ENCODE results near the gene RAB29. TPM values are rescaled to one million over a fixed set of nuclear protein-coding genes. Genes with fewer than 3 reads are reported as not detected.

Gene RAB29
- total and polyA plus RNA-seq, 9 of the 15 experiments (the other 6 are each of a cell fraction or from before 2014, with no cell fraction given), result 6.3 to 17.6 (median 8.0) TPM

DNA sequence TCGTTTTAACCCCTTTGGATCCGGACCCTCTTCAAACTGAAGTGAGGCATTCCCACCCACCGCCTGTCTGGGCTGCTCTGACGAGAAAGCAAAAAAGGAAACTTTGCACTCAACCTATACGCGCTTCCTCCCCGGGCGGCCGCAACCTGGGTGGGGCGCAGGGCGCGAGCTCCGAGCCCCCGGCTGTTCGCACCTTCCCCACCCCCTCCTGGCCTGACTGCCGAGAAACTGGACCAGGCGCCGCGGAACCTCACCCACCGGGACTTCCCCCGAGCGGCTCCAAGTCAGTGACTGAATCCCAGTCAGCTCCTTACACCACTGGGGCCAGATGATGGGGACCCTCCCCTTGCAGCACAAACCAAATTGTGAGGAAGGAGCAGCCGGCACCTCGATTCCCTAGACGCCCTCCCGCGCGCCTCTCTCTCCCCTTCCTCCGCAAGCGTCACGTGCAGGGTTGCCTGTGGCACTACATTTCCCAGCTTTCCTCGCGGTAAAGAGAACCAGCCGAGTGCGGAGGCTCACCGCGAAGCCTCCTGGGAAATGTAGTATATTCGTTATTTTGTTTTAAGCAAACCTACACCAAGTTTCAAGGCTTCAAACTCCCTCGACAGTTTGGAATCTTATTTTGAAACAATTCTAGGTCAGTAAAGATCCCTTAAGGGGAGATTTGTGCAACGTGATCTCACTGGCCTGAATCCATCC, at the start of gene RAB29 (continued):
- TF ChIP-seq SREBF2 (CRISPR knock-in tag; IDR thresholded peaks at IDR 0.05) (no peak), PPARD (CRISPR knock-in tag; IDR thresholded peaks at IDR 0.05) (no peak), PRMT5 (CRISPR knock-in tag; IDR thresholded peaks at IDR 0.05) (no peak), SMAD1 (IDR thresholded peaks at IDR 0.05; ENCODE audit: low read depth, low read length, partially characterized antibody) (no peak), EZH2 (IDR thresholded peaks at IDR 0.05; ENCODE audit: borderline replicate concordance, low read depth, low read length) (no peak), E2F3 (CRISPR knock-in tag; IDR thresholded peaks at IDR 0.05) (no peak), ZSCAN29 (IDR thresholded peaks at IDR 0.05) (no peak), MAZ (CRISPR knock-in tag; conservative IDR thresholded peaks at IDR 0.05 in 1 of 2, IDR thresholded peaks at IDR 0.05 in 1 of 2) (peak; percentile 25 to 67; a peak in 2 of 4 replicates), NCOA4 (IDR thresholded peaks at IDR 0.05; ENCODE audit: partially characterized antibody) (no peak), BCL6 (CRISPR knock-in tag; IDR thresholded peaks at IDR 0.05) (no peak), ELF4 (CRISPR knock-in tag; IDR thresholded peaks at IDR 0.05) (peak; percentile 63; the same call in 1 of the 2 replicates), CBX8 (IDR thresholded peaks at IDR 0.05; ENCODE audit: borderline replicate concordance, extremely low read depth, low read depth, low read length, poor library complexity, severe bottlenecking) (no peak), NFIC (IDR thresholded peaks at IDR 0.05) (peak; percentile 52), CBFA2T2 (conservative IDR thresholded peaks at IDR 0.05) (peak; percentile 66), ZNF830 (CRISPR knock-in tag; IDR thresholded peaks at IDR 0.05) (0 out of 2 replicates have a peak, but pooled peaks have one; percentile 87), C11orf30 (IDR thresholded peaks at IDR 0.05; ENCODE audit: low read depth) (no peak), RBM22 (IDR thresholded peaks at IDR 0.05; ENCODE audit: low read depth, low read length, poor library complexity, severe bottlenecking) (no peak), ZNF143 (CRISPR knock-in tag; IDR thresholded peaks at IDR 0.05) (peak; percentile 100), CXXC5 (CRISPR knock-in tag; IDR thresholded peaks at IDR 0.05) (peak; percentile 95), SMARCA4 (IDR thresholded peaks at IDR 0.05) (peak; percentile 32; the same call in 1 of the 2 replicates)
- TF ChIP-seq, protein P1, sequence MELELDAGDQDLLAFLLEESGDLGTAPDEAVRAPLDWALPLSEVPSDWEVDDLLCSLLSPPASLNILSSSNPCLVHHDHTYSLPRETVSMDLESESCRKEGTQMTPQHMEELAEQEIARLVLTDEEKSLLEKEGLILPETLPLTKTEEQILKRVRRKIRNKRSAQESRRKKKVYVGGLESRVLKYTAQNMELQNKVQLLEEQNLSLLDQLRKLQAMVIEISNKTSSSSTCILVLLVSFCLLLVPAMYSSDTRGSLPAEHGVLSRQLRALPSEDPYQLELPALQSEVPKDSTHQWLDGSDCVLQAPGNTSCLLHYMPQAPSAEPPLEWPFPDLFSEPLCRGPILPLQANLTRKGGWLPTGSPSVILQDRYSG (tag; conservative IDR thresholded peaks at IDR 0.05; ENCODE audit: low read depth), result no peak
- TF ChIP-seq, protein P2, sequence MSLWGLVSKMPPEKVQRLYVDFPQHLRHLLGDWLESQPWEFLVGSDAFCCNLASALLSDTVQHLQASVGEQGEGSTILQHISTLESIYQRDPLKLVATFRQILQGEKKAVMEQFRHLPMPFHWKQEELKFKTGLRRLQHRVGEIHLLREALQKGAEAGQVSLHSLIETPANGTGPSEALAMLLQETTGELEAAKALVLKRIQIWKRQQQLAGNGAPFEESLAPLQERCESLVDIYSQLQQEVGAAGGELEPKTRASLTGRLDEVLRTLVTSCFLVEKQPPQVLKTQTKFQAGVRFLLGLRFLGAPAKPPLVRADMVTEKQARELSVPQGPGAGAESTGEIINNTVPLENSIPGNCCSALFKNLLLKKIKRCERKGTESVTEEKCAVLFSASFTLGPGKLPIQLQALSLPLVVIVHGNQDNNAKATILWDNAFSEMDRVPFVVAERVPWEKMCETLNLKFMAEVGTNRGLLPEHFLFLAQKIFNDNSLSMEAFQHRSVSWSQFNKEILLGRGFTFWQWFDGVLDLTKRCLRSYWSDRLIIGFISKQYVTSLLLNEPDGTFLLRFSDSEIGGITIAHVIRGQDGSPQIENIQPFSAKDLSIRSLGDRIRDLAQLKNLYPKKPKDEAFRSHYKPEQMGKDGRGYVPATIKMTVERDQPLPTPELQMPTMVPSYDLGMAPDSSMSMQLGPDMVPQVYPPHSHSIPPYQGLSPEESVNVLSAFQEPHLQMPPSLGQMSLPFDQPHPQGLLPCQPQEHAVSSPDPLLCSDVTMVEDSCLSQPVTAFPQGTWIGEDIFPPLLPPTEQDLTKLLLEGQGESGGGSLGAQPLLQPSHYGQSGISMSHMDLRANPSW (CRISPR knock-in tag; IDR thresholded peaks at IDR 0.05), result no peak

Data from K562 (cell line).